Measurements from ENCODE around the gene KCNA2.

DNA sequence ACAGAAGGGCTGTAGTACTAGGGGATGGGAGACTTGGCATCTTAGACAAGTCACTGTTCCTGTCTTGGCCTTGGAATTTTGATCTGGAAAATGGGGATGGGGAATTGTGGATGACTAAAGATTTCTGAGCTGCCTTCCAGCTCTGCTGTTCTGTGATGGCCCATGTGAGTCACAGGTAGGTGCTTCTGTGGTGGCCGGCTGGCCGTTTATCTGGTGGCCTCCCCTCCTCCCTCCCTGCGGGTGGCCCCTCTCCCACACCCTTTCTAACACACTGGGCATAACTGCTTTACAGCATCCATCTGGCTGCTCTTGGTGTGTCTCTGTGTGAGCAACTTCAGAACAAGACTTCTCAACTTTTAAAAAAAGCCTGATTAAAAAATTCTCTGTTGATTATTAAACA is 35.9 kb downstream of the KCNA2 start:
- TF ChIP-seq, protein P1, sequence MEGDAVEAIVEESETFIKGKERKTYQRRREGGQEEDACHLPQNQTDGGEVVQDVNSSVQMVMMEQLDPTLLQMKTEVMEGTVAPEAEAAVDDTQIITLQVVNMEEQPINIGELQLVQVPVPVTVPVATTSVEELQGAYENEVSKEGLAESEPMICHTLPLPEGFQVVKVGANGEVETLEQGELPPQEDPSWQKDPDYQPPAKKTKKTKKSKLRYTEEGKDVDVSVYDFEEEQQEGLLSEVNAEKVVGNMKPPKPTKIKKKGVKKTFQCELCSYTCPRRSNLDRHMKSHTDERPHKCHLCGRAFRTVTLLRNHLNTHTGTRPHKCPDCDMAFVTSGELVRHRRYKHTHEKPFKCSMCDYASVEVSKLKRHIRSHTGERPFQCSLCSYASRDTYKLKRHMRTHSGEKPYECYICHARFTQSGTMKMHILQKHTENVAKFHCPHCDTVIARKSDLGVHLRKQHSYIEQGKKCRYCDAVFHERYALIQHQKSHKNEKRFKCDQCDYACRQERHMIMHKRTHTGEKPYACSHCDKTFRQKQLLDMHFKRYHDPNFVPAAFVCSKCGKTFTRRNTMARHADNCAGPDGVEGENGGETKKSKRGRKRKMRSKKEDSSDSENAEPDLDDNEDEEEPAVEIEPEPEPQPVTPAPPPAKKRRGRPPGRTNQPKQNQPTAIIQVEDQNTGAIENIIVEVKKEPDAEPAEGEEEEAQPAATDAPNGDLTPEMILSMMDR (conservative IDR thresholded peaks at IDR 0.05) = no peak
- no peak for TF ChIP-seq ZFX (IDR thresholded peaks at IDR 0.05)

Measured in C4-2B (cell line).